PC-9 (cell line): ENCODE results near the gene YPEL1. TPM values are rescaled to one million over a fixed set of nuclear protein-coding genes. Genes with fewer than 3 reads are reported as not detected.

Experiments used
- BruUV-seq: library from RNA; stranded (reverse); fragments of 400-500 nt; replicated peaks from 2 replicates; lab custom pipeline; 2021; lab: Mats Ljungman, UMichigan
- CTCF ChIA-PET: fragments of 300-600 bp; sonication (Branson Sonifier 250); formaldehyde crosslinking; loops from one replicate; lab custom pipeline; 2022; ENCODE audit warnings: antibody characterized with exemption; lab: Charles Lee
- POLR2A ChIA-PET: fragments of 300-600 bp; sonication (Branson Sonifier 250); formaldehyde crosslinking; loops from one replicate; lab custom pipeline; 2022; ENCODE audit warnings: antibody characterized with exemption; ENCODE audit not compliant: unreplicated experiment; lab: Charles Lee
- DNase-seq, 2 experiments: peaks; one replicate each; pipeline versions ENCODE4 v3.0.0 to v3.0.0-alpha.2; 2015 to 2022; ENCODE audit warnings: mixed read lengths in 1 of 2
- H2AFZ ChIP-seq: fragments of 200-600 bp; sonication (generic); 2 replicates; pipeline ENCODE4 v1.8.1; 2017; ENCODE audit warnings: antibody characterized with exemption
- H3F3A ChIP-seq: fragments of 200-600 bp; sonication (generic); 2 replicates; pipeline ENCODE4 v1.8.1; 2017; ENCODE audit warnings: antibody characterized with exemption, mild to moderate bottlenecking, low read depth; ENCODE audit not compliant: insufficient read depth
- H3K27ac ChIP-seq: fragments of 200-600 bp; sonication (generic); 2 replicates; pipeline ENCODE4 v1.6.1; 2016; ENCODE audit warnings: mixed run types
- H3K27me3 ChIP-seq: fragments of 200-600 bp; sonication (generic); 2 replicates; pipeline ENCODE4 v1.6.1; 2016; ENCODE audit warnings: low read depth, mixed run types; ENCODE audit not compliant: insufficient read depth
- H3K36me3 ChIP-seq: fragments of 200-600 bp; sonication (generic); 2 replicates; pipeline ENCODE4 v1.6.1; 2016; ENCODE audit warnings: low read depth, mixed run types
- H3K4me1 ChIP-seq: fragments of 200-600 bp; sonication (generic); replicated peaks from 2 replicates; pipeline ENCODE4 v1.6.1; 2016; ENCODE audit warnings: mixed run types; ENCODE audit not compliant: insufficient read depth
- H3K4me2 ChIP-seq: fragments of 200-600 bp; sonication (generic); 2 replicates; pipeline ENCODE4 v1.6.1; 2017; ENCODE audit warnings: mixed run types
- H3K4me3 ChIP-seq: fragments of 200-600 bp; sonication (generic); 2 replicates; pipeline ENCODE4 v1.6.1; 2016; ENCODE audit warnings: mixed run types
- H3K79me2 ChIP-seq: fragments of 200-600 bp; sonication (generic); 2 replicates; pipeline ENCODE4 v1.6.1; 2017; ENCODE audit warnings: low read depth, mixed run types
- H3K9me2 ChIP-seq: fragments of 200-600 bp; sonication (generic); 2 replicates; pipeline ENCODE4 v1.8.1; 2017; ENCODE audit warnings: mild to moderate bottlenecking; ENCODE audit not compliant: insufficient read depth
- H3K9me3 ChIP-seq: fragments of 200-600 bp; sonication (generic); 2 replicates; pipeline ENCODE4 v1.8.1; 2016; ENCODE audit warnings: low read depth; ENCODE audit not compliant: insufficient read depth
- H4K20me1 ChIP-seq: fragments of 200-600 bp; sonication (generic); 2 replicates; pipeline ENCODE4 v1.8.1; 2017; ENCODE audit not compliant: insufficient read depth
- CTCF ChIP-seq: fragments of 200-600 bp; sonication (generic); conservative IDR thresholded peaks from 2 replicates; pipeline ENCODE4 v1.6.1; 2017; ENCODE audit warnings: mixed run types, antibody characterized with exemption, mild to moderate bottlenecking, moderate library complexity
- EZH2 ChIP-seq: fragments of 200-600 bp; sonication (generic); IDR thresholded peaks from 2 replicates; pipeline ENCODE4 v1.8.0; 2017; ENCODE audit warnings: antibody characterized with exemption, low read depth
- intact Hi-C: fragments of 100-400 bp; cut with micrococcal nuclease; formaldehyde crosslinking; loops from one replicate; pipeline ENCODE4 v1.10.0; 2022; ENCODE audit not compliant: unreplicated experiment
- total RNA-seq: library from RNA; stranded (reverse); gene quantifications from 2 replicates; pipeline ENCODE4 v1.2.3, GENCODE V29; 2021

The YPEL1 gene
- total RNA-seq, 1 experiment from 2014 or later, result 5.2 TPM

GRCh38 chr22:21736084-21736642, 569 bp upstream of the YPEL1 start:
- Histone ChIP-seq H3K79me2 (no peaks in the 10 kb centered on the region), H3K9me2 (no peaks in the 10 kb centered on the region), H2AFZ (no peak overlapping the region), H3K27ac (no peak overlapping the region), H4K20me1 (no peaks in the 10 kb centered on the region), H3K9me3 (no peaks in the 10 kb centered on the region), H3K4me2 (no peak overlapping the region), H3F3A (no peaks in the 10 kb centered on the region), H3K4me1 (peaks cover 9% of the 10 kb centered on the region; the same call in 1 of the 2 replicates), H3K27me3 (no peaks in the 10 kb centered on the region), H3K36me3 (no peaks in the 10 kb centered on the region), H3K4me3 (no peak overlapping the region; the same call in 1 of the 2 replicates)
- no peak for DNase-seq
- ChIA-PET POLR2A (interaction anchor here (0.6 to 0.8 kb wide), 6 partner anchors 38 to 466 kb away, joined by 3 to 18 read pairs (median 8); no protein-coding TSS in a partner anchor), CTCF (no interaction called here)
- TF ChIP-seq CTCF, result no peak
- TF ChIP-seq EZH2, result no peak
- no TSS peak for BruUV-seq
- intact Hi-C loops, result loop anchor here (10.0 kb wide), 1 partner anchor 129 kb away; the partner anchor contains the start of gene MAPK1

- H4K20me1 ChIP-seq, result no peaks in the 10 kb centered on the region
- intact Hi-C loops, result loop anchor here (10.0 kb wide), 1 partner anchor 130 kb away; the partner anchor contains the start of gene MAPK1
These were observed 924 bp downstream of the YPEL1 start for GRCh38 chr22:21734540-21735199.

More at GRCh38 chr22:21734540-21735199, 924 bp downstream of the YPEL1 start:
- Histone ChIP-seq H3K4me2 (peak overlapping the region; percentile 96), H2AFZ (peak overlapping the region; percentile 78), H3K79me2 (no peaks in the 10 kb centered on the region), H3K27me3 (no peaks in the 10 kb centered on the region), H3K36me3 (no peaks in the 10 kb centered on the region), H3F3A (no peaks in the 10 kb centered on the region), H3K9me2 (no peaks in the 10 kb centered on the region), H3K4me3 (peak overlapping the region; percentile 57), H3K9me3 (no peaks in the 10 kb centered on the region), H3K27ac (no peak overlapping the region), H3K4me1 (peaks cover 9% of the 10 kb centered on the region; the same call in 1 of the 2 replicates)
- ChIA-PET CTCF (interaction anchor here (0.7 kb wide), 1 partner anchor 41 kb away, joined by 8 read pairs; no protein-coding TSS in a partner anchor), POLR2A (no interaction called here)
- BruUV-seq, result TSS peak; percentile 74
- DNase-seq, result no peak
- TF ChIP-seq EZH2, result no peak
- TF ChIP-seq CTCF, result no peak
